ENCODE results near the gene SPINK8.

- TF ChIP-seq FOXK2 (IDR thresholded peaks at IDR 0.05), result no peak
- TF ChIP-seq SP1 (IDR thresholded peaks at IDR 0.05), result no peak
- no peak for TF ChIP-seq PKNOX1 (IDR thresholded peaks at IDR 0.05)
- TF ChIP-seq ELF4 (IDR thresholded peaks at IDR 0.05), result no peak
- no peak for TF ChIP-seq FOXM1 (IDR thresholded peaks at IDR 0.05; ENCODE audit: borderline replicate concordance)
- TF ChIP-seq HDGF (IDR thresholded peaks at IDR 0.05; ENCODE audit: borderline replicate concordance), result no peak
- TF ChIP-seq CTBP1 (IDR thresholded peaks at IDR 0.05; ENCODE audit: borderline replicate concordance), result no peak
- no peak for TF ChIP-seq ZNF384 (IDR thresholded peaks at IDR 0.05)
- TF ChIP-seq LEF1 (IDR thresholded peaks at IDR 0.05; ENCODE audit: borderline replicate concordance), result no peak
Observed at GRCh38 chr3:48343432-48343831, 10.0 kb upstream of the SPINK8 start.

Measured in HEK293T (cell line).